ENCODE data around the gene WDR18.
"Not testable (repeated sequence)": the region's sequence is repeated elsewhere in the genome, so short reads cannot be mapped to it uniquely, and the experiment has no call there.

The WDR18 gene

DNA sequence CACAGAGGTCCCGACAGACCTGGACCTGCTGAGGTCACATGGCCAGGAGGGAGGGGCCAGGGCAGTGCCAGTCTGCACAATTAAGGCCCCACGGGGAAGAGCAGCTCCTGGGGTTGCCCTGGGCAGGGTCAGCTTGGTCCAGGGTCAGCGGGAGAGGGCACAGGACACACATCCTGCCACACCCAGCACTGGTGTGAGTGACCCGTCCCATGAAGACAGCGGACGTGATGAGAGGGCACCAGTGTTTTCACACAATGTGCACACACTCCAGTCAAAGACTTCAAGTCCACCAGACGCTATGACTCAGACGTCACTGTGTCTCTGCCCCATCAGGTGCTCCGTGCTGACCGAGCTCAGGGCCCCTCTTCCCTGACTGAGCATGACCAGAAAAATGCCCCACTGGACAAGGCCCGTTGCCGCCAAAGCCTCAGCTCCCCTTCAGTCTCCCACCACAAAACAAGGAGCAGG lies 32.5 kb downstream of the WDR18 start:
- no peak for FAIRE-seq
- no peak for DNase-seq (ENCODE audit: insufficient read length, low spot score)
- no peak for TF ChIP-seq TAF1 (IDR thresholded peaks at IDR 0.05; ENCODE audit: low read depth, low read length)

DNA sequence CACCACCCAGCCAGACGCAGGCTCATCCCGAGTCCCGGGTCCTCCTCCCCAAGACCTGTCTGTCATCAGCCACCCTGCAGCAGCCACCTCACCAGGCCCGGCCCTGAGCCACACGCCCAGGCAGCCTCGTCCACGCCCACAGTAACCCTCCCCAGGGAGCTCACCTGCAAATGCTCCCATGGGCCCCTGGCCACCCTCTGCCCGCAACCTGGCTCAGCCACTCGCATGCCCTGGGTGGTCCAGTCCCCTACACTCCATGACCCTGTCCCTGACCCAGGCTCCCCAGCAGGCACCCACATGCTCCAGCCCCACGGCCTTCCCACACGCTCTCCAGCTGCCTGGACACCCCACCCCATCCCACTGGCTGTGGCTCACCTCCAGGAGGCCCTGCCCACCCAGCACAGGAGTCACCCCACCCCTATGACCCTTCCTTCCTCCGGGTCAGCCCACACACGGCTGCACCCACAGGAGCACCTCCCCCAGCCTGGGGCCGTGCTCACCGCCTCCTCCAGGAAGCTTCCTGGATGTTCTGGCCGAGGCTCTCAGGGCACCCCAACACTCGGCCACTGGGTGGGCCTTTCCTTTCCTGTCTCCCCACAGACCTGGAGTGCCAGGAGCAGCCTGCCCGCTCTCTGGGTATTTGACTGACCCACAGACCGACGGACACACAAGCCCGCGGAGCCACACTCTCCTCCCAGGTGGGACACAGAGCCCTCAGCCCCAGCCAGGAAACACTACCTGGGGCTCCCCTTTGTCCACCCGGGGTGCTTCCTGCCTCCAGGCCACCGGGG lies 33.2 kb downstream of the WDR18 start:
- TF ChIP-seq POLR2AphosphoS5 (IDR thresholded peaks at IDR 0.05; ENCODE audit: low read depth, low read length) = 0 out of 2 replicates have a peak, but pooled peaks have one; percentile 36
- TF ChIP-seq POU2F2 (IDR thresholded peaks at IDR 0.05; ENCODE audit: low read depth, low read length) = no peak
- no peak for DNase-seq (ENCODE audit: insufficient read length, low spot score)
- FAIRE-seq = no peak

DNA sequence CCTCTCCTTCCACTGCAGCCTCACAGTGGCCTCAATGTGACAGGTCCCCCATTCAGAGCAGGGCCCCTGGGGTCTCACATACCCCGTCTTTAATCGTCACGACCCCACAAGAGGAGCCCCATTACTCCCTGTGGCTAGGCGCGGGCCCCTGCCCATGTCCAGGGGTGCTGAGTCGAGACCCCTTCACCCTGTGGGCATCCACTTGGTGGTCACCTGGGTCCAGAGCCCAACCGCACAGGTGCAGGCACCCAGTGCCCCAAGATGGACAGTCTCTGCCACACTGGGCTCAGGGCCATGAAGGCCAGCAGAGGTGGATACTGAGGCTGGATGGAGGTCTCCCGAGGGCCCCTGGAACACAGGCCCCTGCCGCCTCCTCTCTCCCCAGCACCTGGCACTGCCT lies 33.8 kb downstream of the WDR18 start:
- TF ChIP-seq POLR2AphosphoS5 (IDR thresholded peaks at IDR 0.05; ENCODE audit: low read depth, low read length) (no peak), POU2F2 (IDR thresholded peaks at IDR 0.05; ENCODE audit: low read depth, low read length) (no peak), TAF1 (IDR thresholded peaks at IDR 0.05; ENCODE audit: low read depth, low read length) (no peak)
- DNase-seq (ENCODE audit: insufficient read length, low spot score) (no peak), FAIRE-seq (no peak)

DNA sequence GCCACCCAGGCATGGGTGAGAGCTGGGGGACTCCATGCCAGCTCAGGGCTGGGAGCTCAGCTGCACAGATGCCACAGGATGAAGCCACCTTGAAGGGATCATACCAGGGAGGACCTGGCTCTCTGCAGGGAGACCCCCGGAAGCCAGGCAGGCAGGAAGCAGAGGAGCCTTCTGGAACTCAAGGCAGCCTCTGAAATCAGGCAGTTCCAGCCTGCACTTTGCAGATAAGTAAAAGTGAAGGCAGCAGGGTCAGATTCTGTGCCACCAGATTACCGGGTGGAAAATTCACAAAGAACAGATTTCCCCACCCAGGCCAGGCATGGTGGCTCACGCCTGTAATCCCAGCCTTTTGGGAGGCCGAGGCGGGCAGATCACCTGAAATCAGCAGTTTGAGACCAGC lies 34.2 kb downstream of the WDR18 start:
- FAIRE-seq = no peak
- TF ChIP-seq POLR2AphosphoS5 (IDR thresholded peaks at IDR 0.05; ENCODE audit: low read depth, low read length) = no peak
- TF ChIP-seq POLR2A (IDR thresholded peaks at IDR 0.05; ENCODE audit: low read depth, low read length) = no peak
- TF ChIP-seq TAF1 (IDR thresholded peaks at IDR 0.05; ENCODE audit: low read depth, low read length) = no peak
- TF ChIP-seq SPI1 (IDR thresholded peaks at IDR 0.05; ENCODE audit: low read depth, low read length) = no peak
- no peak for TF ChIP-seq PAX5 (IDR thresholded peaks at IDR 0.05; ENCODE audit: insufficient read depth, low read length, severe bottlenecking)
- no peak for TF ChIP-seq POU2F2 (IDR thresholded peaks at IDR 0.05; ENCODE audit: low read depth, low read length)
- DNase-seq (ENCODE audit: insufficient read length, low spot score) = no peak

DNA sequence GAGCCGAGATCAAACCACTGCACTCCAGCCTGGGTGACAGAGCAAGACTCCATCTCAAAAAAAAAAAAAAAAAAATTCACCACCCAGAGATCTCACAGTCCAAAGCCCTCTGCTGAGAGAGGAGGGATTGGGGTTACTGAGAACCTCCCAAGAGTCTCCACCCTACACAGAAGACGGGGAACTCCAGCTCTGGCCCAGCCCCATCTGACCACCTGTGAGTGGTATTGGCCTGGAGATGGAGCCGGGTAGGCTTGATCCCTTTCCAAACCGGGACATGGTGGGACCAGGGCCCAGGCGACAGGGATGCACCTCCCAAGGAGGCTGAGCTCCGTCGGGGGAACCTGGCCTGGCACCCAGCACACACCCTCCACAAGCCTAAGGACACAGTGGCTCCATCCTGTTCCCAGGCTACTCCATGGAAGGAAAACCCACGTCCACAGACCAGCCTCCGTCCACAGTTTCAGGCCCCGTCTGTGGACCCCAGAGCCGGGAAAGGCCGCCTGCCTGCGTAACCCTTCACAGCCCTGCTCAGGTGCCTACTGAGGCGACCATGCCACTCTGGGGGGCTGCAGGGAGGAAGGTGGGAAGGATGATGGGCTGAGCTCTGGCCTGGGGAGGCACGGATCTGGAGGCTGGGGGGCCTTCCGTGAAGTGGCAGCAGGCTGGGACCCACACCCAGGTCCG lies 34.9 kb downstream of the WDR18 start:
- DNase-seq (ENCODE audit: insufficient read length, low spot score) (no peak), FAIRE-seq (no peak)
- TF ChIP-seq PAX5 (IDR thresholded peaks at IDR 0.05; ENCODE audit: insufficient read depth, low read length, severe bottlenecking) (no peak), POLR2A (IDR thresholded peaks at IDR 0.05; ENCODE audit: low read depth, low read length) (no peak), POLR2AphosphoS5 (IDR thresholded peaks at IDR 0.05; ENCODE audit: low read depth, low read length) (no peak), POU2F2 (IDR thresholded peaks at IDR 0.05; ENCODE audit: low read depth, low read length) (no peak), TAF1 (IDR thresholded peaks at IDR 0.05; ENCODE audit: low read depth, low read length) (no peak), SPI1 (IDR thresholded peaks at IDR 0.05; ENCODE audit: low read depth, low read length) (no peak)

DNA sequence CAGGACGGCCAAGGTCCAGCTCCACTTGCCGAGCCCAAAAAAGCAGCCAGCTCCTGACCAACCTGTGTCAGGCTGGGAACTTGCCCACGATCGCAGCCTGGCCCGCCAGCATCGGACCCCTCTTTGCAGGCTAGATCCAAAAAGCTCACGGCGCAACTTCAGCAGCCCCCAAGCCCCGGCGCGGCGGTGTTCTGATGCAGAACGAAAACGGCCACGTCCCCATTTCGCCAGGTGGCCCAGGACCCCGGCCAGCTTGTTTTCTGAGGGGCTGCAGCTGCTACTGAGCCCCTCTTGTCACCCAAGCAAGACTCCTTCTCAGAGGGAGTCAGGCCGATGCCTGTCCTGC lies 35.4 kb downstream of the WDR18 start:
- TF ChIP-seq TAF1 (IDR thresholded peaks at IDR 0.05; ENCODE audit: low read depth, low read length) = no peak
- TF ChIP-seq POU2F2 (IDR thresholded peaks at IDR 0.05; ENCODE audit: low read depth, low read length) = no peak
- no peak for TF ChIP-seq POLR2A (IDR thresholded peaks at IDR 0.05; ENCODE audit: low read depth, low read length)
- TF ChIP-seq POLR2AphosphoS5 (IDR thresholded peaks at IDR 0.05; ENCODE audit: low read depth, low read length) = no peak
- TF ChIP-seq PAX5 (IDR thresholded peaks at IDR 0.05; ENCODE audit: insufficient read depth, low read length, severe bottlenecking) = no peak
- no peak for TF ChIP-seq SPI1 (IDR thresholded peaks at IDR 0.05; ENCODE audit: low read depth, low read length)
- FAIRE-seq = no peak
- no peak for DNase-seq (ENCODE audit: insufficient read length, low spot score)

DNA sequence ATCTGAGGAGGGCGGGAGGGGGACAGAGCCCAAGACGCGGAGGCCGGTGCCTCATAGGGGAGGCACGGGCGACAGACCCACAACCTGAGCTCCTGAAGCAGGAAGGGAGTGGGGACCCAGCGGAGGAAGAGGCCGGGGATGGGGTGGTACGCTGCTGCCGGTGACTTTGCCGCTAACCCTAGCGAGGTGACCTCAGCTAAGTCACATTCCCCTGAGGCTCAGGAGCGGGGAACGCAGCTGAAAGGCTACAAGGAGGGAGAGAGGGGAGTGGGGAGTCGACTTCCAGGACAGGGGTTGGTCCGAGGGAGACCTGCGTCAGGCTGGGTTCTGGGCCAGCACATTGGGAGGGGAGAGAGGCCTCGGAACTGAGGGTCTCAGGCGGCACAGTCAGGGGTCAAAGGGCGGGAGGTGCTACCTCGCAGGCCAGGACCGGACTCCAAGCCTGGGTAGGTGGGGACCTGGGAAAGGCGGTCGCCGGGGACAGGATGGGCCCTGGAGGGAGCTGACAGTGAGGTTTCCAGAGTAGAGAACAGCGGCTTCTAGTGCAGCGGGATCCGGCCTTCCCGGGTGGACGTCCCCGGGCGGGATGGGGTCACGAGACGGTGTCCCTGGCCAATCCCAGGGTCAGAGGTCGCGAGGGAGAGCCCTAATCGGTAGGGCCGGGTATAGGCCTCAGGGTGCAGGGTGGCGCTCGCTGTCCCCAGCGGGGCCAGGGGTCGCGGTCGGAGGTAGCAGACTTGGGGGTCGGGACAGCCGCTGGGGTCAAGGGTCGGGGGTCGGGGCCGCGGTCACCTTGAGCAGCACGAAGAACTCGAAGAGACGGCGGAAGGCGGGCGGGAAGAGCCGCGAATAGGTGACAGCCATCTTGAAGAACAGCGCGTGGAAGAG lies 36.1 kb downstream of the WDR18 start:
- FAIRE-seq (peak; percentile 50), DNase-seq (ENCODE audit: insufficient read length, low spot score) (no peak)
- TF ChIP-seq POLR2A (IDR thresholded peaks at IDR 0.05; ENCODE audit: low read depth, low read length) (no peak), SPI1 (IDR thresholded peaks at IDR 0.05; ENCODE audit: low read depth, low read length) (no peak)

DNA sequence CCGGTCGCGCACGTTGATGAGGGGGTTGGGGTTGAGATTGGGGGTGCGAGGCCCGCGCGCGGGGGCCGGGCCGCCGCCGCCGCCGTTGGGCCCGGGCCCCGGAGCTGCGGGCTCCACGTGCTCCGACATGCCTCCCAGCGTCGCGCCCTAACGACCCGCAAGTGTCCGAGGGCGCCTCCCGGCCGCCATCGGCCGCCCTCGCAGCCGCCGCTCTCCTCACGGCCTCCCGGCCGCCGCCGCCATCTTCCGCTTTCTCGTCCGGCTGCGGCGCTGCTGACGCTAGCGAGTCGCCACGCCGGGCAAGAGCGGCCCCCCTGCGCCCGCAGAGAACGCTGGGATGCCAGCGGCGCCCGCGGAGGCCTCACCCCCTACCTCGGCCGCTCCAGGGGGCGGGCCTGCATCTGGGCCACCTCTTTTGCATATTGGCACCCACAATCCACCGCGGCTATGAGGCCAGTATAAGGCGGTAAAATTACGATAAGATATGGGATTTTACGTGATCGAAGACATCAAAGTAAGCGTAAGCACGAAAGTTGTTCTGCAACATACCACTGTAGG lies 36.8 kb downstream of the WDR18 start, which contains the start of gene TMEM259:
Gene TMEM259, minus strand, starts transcription at position 256 of the 558 bp plus-strand sequence. Its CDS starts 127 bp downstream, at position 129.
- DNase-seq (ENCODE audit: insufficient read length, low spot score) (peak; percentile 99), FAIRE-seq (peak; percentile 99)
- TF ChIP-seq TAF1 (IDR thresholded peaks at IDR 0.05; ENCODE audit: low read depth, low read length) = peak; percentile 96
- TF ChIP-seq POLR2AphosphoS5 (IDR thresholded peaks at IDR 0.05; ENCODE audit: low read depth, low read length) = no peak
- TF ChIP-seq SPI1 (IDR thresholded peaks at IDR 0.05; ENCODE audit: low read depth, low read length) = no peak
- TF ChIP-seq POU2F2 (IDR thresholded peaks at IDR 0.05; ENCODE audit: low read depth, low read length) = peak; percentile 99

DNA sequence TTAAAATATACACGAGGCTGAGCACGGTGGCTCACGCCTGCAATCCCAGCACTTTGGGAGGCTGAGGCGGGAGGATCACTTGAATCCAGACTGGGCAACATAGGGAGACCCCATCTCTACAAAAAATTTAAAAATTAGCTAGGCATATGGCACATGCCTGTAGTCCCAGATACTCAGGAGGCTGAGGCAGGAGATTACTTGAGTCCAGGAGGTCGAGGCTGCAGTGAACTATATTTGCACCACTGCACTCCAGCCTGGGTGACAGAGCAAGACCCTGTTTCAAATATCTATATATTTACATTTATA lies 39.7 kb downstream of the WDR18 start:
- DNase-seq (ENCODE audit: insufficient read length, low spot score); FAIRE-seq: not testable (repeated sequence)

DNA sequence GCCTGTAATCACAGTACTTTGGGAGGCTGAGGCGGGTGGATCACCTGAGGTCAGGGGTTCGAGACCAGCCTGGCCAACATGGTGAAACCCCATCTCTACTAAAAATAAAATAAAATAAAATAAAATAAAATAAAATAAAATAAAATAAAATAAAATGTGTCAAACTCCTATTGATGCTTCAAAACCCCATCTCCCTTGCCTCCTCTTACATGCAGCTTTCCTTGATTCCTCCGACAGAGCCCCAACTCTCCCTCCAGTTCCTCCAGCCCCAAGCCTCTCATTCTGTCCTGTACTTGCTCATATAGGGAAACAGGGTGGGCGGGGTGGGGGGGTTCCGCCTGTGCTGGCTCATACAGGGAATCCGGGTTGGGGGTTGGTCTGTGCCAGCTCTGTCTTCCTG lies 40.9 kb downstream of the WDR18 start:
- DNase-seq (ENCODE audit: insufficient read length, low spot score); FAIRE-seq: not testable (repeated sequence)
